DMS 273 (cell line): ENCODE measurements around the gene PELO.
"Not testable (repeated sequence)": the region's sequence is repeated elsewhere in the genome, so short reads cannot be mapped to it uniquely, and the experiment has no call there.

Experiments
- DNase-seq: peaks from one replicate; lab custom pipeline; 2025; ENCODE audit not compliant: unreplicated experiment; lab: John Stamatoyannopoulos, UW

Gene PELO

GRCh38 chr5:52787600-52788504 is at the start of gene PELO, which contains the start of gene ITGA1:
Gene PELO, plus strand, starts transcription at chr5:52787916. Its CDS starts 12,479 bp downstream, at chr5:52800395.
Gene ITGA1, plus strand, starts transcription at chr5:52787916. Its CDS starts 438 bp downstream, at chr5:52788354.
- peak; percentile 59 for DNase-seq

- DNase-seq: no peak
Observed at GRCh38 chr5:52738095-52738506, 49.6 kb upstream of the PELO start.

GRCh38 chr5:52740007-52740406 is 47.7 kb upstream of the PELO start:
- no peak for DNase-seq

- DNase-seq: no peak
Observed at GRCh38 chr5:52743012-52743411, 44.7 kb upstream of the PELO start.

GRCh38 chr5:52743529-52743928 is 44.2 kb upstream of the PELO start:
- DNase-seq: no peak

GRCh38 chr5:52743970-52744369 is 43.7 kb upstream of the PELO start:
- DNase-seq: no peak

- not testable (repeated sequence) for DNase-seq
Observed at GRCh38 chr5:52744867-52745458, 42.8 kb upstream of the PELO start.

GRCh38 chr5:52746539-52746938 is 41.2 kb upstream of the PELO start:
- no peak for DNase-seq

- DNase-seq: no peak
Observed at GRCh38 chr5:52748590-52748989, 39.1 kb upstream of the PELO start.

- DNase-seq: no peak
Observed at GRCh38 chr5:52749666-52750065, 38.0 kb upstream of the PELO start.

GRCh38 chr5:52751137-52751536 is 36.6 kb upstream of the PELO start:
- DNase-seq: no peak

GRCh38 chr5:52754051-52754450 is 33.7 kb upstream of the PELO start:
- DNase-seq: no peak

GRCh38 chr5:52757527-52757926 is 30.2 kb upstream of the PELO start:
- DNase-seq: no peak

- DNase-seq: no peak
Observed at GRCh38 chr5:52758014-52758413, 29.7 kb upstream of the PELO start.

GRCh38 chr5:52759331-52759730 is 28.4 kb upstream of the PELO start:
- no peak for DNase-seq

GRCh38 chr5:52760695-52761366 is 26.9 kb upstream of the PELO start:
- DNase-seq: no peak

GRCh38 chr5:52767217-52767743 is 20.4 kb upstream of the PELO start:
- no peak for DNase-seq

- DNase-seq: no peak
Observed at GRCh38 chr5:52767766-52768480, 19.8 kb upstream of the PELO start.

GRCh38 chr5:52769061-52769460 is 18.7 kb upstream of the PELO start:
- DNase-seq: no peak

- DNase-seq: no peak
Observed at GRCh38 chr5:52770287-52770939, 17.3 kb upstream of the PELO start.
